WTC11 (cell line): Measurements from ENCODE around the gene ASCC1.

Experiments
- ATF3 ChIP-seq: sonication (generic); formaldehyde crosslinking; conservative IDR thresholded peaks from 2 replicates; pipeline ENCODE4 v1.8.1; 2022; ENCODE audit warnings: mild to moderate bottlenecking, missing genetic modification reagents
- ATF6 ChIP-seq: sonication (generic); formaldehyde crosslinking; IDR thresholded peaks from 2 replicates; pipeline ENCODE4 v1.8.1; 2023; ENCODE audit warnings: mild to moderate bottlenecking, missing genetic modification reagents
- CTCF ChIP-seq: fragments of 200-600 bp; IDR thresholded peaks from 2 replicates; pipeline ENCODE4 v1.8.0; 2022; ENCODE audit warnings: antibody characterized with exemption
- MAX ChIP-seq: sonication (generic); formaldehyde crosslinking; IDR thresholded peaks from 2 replicates; pipeline ENCODE4 v1.8.0; 2022; ENCODE audit warnings: mild to moderate bottlenecking, missing genetic modification reagents
- MXD4 ChIP-seq: fragments of 250-450 bp; sonication (Bioruptor Pico); IDR thresholded peaks from 2 replicates; pipeline ENCODE4 v1.8.0; 2021; ENCODE audit warnings: mild to moderate bottlenecking, moderate library complexity, borderline replicate concordance
- NFYB ChIP-seq: sonication (generic); formaldehyde crosslinking; conservative IDR thresholded peaks from 2 replicates; pipeline ENCODE4 v1.8.0; 2022; ENCODE audit warnings: low read depth, missing genetic modification reagents
- PREB ChIP-seq: sonication (generic); formaldehyde crosslinking; IDR thresholded peaks from 2 replicates; pipeline ENCODE4 v1.8.1; 2022; ENCODE audit warnings: mild to moderate bottlenecking, missing genetic modification reagents, moderate library complexity, borderline replicate concordance
- PRRX2 ChIP-seq: fragments of 250-450 bp; sonication (Bioruptor Pico); IDR thresholded peaks from 2 replicates; pipeline ENCODE4 v1.8.0; 2021; ENCODE audit warnings: mild to moderate bottlenecking

- TF ChIP-seq CTCF (no peak), NFYB (CRISPR knock-in tag) (no peak), MXD4 (CRISPR knock-in tag) (no peak), PREB (CRISPR knock-in tag) (no peak), ATF6 (CRISPR knock-in tag) (no peak), PRRX2 (CRISPR knock-in tag) (no peak), ATF3 (CRISPR knock-in tag) (no peak), MAX (CRISPR knock-in tag) (no peak)
Observed at GRCh38 chr10:72126184-72126871, 89.7 kb downstream of the ASCC1 start.
